Posterior cingulate gyrus (tissue), 11 donors: ENCODE results near the gene SUPT3H.
"Not testable (repeated sequence)": the region's sequence is repeated elsewhere in the genome, so short reads cannot be mapped to it uniquely, and the experiment has no call there.

Source experiments
- DNase-seq, 10 donors: peaks; one replicate each; pipeline versions ENCODE4 v3.0.0 to v3.0.0-alpha.2; 2020 to 2021; ENCODE audit warnings: mixed read lengths in 3 of 10
- intact Hi-C: fragments of 100-400 bp; cut with DNase I; formaldehyde crosslinking; loops from one replicate; pipeline ENCODE4 v1.15.1; 2023

SUPT3H gene

DNA sequence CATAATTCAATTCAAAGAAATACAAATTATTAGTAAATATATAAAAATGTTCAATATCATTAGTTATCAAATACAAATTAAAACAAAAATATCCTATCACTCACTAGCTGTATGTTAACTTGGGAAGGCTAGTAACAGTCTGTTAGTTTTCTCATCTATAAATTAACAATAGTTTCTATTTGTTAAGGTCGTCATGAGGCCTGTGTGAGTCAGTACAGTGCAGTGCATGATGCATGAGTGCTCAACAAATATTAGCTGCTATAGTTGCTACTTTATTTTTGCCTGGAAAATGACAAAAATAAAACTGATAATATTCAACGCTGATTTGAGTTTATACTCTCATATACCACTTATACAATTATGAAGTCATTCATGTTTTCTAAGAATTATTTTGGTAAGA is 451.2 kb downstream of the SUPT3H start:
- intact Hi-C loops, result no loop called here

DNA sequence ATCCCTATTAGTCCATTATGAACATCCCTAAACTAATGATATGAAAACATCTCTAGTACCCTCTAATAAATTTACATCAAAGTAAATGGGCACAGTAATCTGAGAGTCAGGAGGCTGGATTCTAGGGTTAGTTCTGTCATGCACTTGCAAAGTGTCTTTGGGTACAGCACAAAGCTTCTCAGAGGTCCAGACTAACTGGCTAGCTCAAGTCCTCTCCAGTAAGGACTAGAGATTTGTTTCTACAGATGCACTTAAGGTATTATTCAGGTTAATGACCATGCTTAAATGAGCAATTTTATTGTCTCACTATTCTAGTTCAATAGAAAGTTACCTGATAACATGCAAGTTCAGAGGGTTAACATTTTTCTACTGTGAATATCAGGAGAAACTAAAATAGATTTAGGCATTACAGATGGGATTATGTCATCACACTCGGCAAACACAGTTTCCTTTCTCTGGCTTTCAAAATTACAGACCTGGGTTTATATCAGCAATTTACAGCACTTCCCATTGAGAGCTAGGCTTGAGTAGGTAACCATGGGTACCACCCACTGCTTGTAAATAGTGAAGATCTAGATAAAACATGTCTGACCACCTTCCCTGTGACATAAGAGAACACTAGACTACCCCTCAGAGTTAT is 452.5 kb downstream of the SUPT3H start:
- DNase-seq, result no peak
- intact Hi-C loops, result no loop called here

More for the DNA sequence above, 451.2 kb downstream of the SUPT3H start:
- no peak for DNase-seq

DNA sequence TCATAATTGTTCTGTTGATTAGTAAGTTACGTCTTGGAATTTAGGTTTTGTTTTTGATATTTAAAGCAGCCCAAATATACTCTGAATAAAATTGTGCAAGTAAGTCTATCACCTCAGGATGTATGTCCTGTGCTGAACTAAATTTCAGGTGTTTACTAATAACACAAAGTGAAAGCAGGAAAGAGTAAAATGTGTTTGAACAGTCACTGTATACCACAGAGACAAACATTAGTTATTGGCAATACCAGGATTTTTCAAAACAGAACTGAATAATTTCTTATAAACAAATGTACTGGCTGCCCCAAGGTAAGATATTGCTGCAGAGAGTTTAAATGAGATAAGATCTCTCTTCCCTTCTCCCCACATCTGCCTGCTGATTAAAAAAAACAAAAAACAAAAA is 454.3 kb downstream of the SUPT3H start:
- intact Hi-C loops, result no loop called here
- no peak for DNase-seq

DNA sequence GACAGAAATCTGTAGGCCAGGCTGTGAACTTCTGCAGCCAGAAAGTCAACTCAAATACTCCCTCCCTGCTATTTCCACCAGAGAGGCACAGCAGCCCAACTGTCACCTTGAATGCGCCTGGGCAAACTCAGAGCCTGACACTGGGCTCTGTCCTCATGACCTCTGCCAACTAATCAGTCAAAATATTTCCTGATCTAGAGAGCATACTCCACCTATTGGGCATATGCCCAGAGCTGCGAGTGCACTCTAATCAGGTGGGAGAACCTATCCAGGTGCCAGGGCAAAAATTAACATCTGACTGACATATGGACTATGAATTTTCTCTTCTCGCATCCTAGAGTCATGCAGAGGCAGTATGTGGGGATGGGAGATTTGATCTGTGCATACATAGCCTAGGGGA is 455.9 kb downstream of the SUPT3H start:
- no peak for DNase-seq
- intact Hi-C loops, result no loop called here

DNA sequence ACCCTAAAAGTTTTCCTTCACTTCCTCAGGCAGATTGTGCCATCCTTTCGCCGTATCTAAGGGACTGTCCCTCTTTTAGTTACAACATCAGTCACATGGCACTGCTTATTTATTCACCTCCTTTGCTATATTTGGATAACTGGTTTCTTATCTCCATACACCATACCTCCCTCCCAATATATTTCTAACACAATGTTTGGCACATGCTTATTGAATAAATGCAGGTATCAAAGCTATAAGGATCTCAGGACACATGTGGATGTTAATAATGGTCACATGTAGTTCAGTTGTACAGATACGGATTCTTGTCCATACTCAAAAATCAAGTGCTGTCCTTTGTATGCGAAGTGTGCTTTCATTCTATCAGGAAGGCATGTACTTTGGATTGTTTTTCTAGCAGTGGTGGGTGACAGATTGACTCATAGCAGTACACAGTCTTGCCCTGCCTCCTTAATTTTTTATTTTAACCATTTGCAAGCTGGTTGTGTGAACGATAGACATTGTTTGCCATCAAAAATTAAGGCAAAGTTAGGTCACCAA is 456.7 kb downstream of the SUPT3H start:
- intact Hi-C loops, result no loop called here

DNA sequence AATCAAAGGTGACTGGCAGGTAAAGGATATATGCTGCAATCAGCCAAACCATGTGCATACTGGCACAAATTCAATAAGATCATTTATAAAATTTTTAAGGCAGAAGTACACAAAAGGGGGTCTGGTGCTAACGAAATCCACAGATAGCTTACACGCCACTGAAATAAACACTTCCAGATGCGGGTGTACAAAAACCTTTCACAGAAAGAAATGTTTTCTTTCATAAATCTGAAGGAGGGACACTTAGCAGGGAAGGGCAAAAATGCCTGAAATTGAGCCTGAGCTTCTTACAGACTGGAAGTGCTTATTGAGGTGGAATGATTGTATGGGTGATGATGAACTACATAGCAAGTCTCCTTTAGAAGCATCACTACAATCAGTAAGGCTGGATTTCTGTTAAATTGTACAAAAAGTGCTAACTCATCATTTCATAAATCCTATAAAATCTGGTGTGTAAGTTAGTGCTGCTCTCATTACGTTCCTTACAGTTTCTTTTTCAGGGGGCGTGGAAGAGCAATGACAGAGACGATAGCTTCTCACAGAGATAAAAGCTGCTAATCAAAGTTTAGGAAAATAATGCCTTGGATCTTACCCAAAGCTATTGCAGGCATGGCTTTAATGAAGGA is 458.9 kb downstream of the SUPT3H start:
- DNase-seq, result no peak
- intact Hi-C loops, result no loop called here

More for the DNA sequence above, 456.7 kb downstream of the SUPT3H start:
- no peak for DNase-seq

DNA sequence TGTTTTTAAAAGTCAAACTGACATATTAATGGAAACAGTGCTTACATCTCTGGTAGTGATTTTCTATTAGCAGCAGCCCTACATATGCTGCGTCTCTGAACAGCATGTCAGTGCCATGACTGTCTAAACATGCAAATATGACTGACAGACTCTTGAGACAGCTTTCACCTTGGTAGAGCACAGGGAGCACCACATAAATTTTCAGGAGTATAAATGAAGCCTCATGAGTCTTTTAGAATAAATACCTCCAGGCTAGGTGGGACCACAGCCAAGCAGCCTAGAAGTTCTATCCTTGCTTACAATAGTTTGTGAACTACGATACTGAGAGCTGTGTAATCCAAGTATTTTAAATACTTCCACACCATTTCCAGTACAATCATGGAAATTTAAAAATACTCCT is 460.3 kb downstream of the SUPT3H start:
- no peak for DNase-seq

DNA sequence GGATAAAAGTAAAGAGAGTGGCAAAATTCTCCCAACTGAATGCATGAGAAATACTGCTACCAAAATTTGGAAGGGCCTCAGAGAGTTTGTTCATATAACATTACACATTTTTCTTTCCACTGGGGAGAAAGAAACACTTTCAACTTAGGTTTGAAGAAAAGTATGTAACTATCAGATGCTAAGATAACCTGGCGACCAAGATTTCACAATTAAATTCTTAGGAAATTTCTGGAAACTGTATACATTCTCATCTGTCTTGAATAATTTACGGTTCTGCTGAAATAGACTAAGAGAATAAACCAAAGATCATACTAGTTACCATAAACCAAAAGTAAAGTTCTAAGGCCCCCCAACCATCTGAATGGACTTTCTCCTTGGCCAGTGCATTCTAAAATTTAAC is 462.6 kb downstream of the SUPT3H start:
- DNase-seq, result no peak
- intact Hi-C loops, result no loop called here

More for the DNA sequence above, 460.3 kb downstream of the SUPT3H start:
- intact Hi-C loops, result no loop called here

DNA sequence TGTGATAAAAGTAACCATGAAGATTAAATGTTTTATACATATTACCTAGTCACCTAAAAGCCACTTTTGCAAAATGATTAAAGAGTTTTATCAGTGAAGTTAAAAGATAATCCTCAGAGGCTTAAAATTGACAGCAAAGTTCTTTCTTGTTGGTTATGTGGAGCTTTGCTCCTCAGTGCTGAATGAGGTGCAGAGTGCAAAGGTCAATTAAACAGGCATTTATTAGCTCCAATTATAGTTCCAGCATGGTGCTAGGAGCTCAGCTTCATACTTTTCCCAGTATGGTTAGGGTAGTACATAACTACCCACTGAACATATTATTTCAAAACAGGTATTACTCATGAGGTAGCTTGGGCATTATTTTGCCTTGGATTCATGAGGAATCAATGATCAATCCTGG is 463.6 kb downstream of the SUPT3H start:
- no peak for DNase-seq
- intact Hi-C loops, result no loop called here

DNA sequence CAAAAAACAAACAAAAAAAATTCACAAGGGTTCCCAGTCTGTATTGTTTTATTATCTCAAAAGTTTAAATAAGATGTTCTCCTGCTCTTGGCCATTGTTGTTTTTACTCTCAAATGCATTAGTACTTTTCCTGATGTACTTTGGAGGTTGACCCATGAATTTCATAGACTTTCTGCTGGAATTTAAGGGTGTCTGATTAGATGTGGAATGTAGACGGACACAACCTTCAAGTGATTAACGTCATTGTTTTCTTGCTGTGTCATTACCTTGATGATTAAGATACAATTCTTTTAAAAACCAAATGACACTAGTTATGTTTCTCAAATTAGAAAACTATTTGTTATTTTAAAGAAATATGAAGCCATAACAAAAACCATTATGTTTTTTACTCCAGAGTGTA is 471.0 kb downstream of the SUPT3H start:
- DNase-seq, result no peak
- intact Hi-C loops, result no loop called here

DNA sequence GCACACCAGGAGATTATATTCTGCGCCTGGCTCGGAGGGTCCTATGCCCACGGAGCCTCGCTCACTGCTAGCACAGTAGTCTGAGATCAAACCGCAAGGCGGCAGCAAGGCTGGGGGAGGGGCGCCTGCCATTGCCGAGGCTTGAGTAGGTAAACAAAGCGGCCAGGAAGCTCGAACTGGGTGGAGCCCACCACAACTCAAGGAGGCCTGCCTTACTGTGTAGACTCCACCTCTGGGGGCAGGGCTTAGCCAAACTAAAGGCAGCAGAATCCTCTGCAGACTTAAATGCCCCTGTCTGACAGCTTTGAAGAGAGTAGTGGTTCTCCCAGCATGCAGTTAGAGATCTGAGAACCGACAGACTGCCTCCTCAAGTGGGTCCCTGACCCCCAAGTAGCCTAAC is 477.4 kb downstream of the SUPT3H start:
- intact Hi-C loops, DNase-seq: not testable (repeated sequence)

DNA sequence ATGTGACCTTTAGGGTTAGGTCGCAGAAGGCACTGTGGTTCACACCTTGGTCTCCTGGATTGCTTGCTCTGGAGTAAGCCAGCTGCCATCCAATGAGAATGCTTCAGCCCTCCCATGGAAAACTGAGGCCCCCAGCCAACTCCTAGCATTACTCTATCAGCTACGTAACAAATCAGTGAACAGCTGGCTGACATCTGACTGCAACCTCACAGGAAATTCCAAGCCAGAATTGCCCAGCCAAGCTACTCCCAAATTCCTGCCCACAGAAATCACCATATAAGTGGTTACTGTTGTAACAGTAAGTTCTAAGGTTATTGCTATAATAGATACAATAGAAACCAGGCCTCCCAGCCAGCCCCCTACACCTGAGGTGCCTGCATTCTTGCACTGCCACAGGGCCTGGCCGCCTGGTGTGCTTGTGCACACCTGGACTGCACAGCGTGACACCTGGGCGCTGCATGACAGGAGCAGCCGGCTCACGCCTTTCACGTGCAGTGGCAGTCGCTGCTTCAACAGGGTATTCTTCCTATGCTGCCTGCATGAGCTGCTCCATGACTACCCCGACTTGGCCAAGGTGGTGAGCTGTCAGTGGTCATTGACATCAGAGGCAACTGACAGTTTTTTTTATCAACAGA is 479.3 kb downstream of the SUPT3H start:
- intact Hi-C loops, result no loop called here
- peak in 2 of 10 donors; percentile 41 to 76 for DNase-seq

DNA sequence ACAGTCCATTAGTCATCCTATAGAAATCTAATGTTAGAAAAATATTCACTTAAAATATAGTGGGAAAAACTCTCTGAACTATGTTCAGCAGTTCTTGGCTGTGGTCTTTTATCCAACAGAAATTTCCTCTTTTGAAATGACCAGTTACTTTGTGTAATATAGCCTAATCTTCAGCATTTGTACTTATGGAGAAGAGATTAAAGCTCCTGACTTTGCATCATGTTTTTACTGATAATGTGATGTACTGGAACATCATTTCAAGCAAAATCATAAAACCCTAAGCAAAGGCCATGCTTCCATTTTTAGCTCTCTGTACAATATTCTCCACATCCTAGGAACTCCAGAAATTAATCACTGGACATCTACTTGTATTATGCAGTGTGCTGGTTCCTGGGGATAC is 480.4 kb downstream of the SUPT3H start:
- intact Hi-C loops, result no loop called here
- no peak for DNase-seq

DNA sequence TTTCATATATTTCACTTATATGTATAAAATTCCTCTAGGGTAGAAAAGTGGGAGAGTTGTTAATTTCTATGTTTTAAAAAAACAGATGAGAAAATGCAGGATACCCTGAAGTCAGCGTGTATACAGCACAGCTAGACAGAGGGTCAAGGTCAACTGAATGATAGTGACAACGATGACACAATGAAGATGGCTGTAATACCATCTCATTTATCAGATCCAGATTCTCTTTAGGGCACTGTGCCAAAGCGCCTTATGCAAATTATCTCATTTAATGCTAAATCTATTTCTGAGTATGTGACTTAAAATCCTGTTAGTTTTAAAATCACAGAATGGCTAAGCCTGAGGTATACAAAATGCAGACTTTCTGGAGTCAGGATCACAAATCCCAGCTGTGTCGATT is 481.0 kb downstream of the SUPT3H start:
- intact Hi-C loops, result no loop called here
- DNase-seq, result no peak

DNA sequence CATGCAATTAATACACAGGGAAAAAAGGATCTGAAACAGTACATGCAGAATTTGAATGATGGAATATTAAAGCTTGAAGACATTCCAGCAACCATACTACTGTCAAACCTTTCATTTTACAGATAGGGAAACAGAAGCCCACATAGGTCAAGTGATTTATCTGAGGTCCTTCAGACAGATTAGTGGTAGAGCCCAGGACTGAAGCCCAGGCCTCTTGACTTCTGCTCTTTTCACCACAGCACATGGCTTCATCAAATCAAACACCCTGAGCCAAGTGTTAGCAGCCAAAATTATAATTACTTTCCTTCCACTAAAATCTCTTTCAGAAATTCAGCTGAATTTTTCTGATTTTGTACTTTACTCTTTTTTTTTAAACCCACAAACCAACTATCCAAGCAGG is 485.2 kb downstream of the SUPT3H start:
- intact Hi-C loops, result no loop called here
- no peak for DNase-seq

DNA sequence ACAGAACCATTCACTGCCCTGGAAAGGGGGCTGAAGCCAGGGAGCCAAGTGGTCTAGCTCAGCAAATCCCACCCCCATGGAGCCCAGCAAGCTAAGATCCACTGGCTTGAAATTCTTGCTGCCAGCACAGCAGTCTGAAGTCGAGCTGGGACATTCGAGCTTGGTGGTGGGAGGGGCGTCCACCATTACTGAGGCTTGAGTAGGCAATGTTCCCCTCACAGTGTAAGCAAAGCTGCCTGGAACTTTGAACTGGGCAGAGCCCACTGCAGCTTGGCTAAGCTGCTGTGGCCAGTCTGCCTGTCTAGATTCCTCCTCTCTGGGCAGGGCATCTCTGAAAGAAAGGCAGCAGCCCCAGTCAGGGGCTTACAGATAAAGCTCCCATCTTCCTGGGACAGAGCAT is 498.7 kb downstream of the SUPT3H start:
- DNase-seq, intact Hi-C loops: not testable (repeated sequence)

DNA sequence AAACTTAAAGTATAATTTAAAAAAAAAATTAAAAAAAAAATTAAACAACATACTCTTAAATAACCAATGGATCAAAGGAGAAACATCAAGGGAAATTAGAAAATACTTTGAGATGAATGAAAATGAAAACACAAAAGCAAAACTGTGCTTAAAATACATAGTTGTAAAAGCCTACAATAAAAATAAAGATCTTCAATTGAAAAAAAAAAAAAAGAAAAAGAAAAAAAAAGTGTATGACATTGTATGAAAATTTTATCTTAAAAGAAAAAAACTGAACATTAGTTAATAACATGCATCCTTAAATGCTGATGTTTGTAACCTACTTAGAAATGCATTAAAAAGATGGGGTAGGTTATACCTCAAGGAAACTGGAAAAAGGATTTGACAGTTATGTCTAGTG is 501.1 kb downstream of the SUPT3H start:
- DNase-seq, intact Hi-C loops: not testable (repeated sequence)

DNA sequence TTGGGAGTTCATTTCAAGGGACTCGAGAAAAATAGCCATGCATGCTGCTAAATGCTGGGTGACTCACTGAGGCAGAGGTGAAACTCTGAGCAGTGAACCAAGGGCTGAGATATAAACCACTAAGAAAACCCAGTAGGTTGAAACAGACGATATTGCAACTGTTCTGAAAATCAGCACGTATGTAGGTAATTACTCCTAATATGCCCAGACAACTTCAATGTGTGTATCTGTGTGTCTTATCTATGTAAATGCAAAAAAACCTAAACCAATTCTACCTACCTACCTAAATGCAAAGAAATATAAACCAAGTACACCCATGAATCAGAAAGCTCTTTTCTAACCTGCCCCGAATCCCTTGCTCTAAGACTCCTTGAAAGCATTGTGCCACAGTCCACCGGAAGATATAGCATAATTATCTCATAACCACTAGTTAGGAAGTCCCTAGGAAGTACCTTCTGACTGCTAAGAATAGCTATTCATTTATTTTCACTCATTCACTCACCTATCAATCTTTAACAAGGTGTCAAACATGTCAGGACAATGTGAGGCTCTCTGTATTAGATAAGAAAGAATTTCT is 508.3 kb downstream of the SUPT3H start:
- intact Hi-C loops, result no loop called here
- no peak for DNase-seq

DNA sequence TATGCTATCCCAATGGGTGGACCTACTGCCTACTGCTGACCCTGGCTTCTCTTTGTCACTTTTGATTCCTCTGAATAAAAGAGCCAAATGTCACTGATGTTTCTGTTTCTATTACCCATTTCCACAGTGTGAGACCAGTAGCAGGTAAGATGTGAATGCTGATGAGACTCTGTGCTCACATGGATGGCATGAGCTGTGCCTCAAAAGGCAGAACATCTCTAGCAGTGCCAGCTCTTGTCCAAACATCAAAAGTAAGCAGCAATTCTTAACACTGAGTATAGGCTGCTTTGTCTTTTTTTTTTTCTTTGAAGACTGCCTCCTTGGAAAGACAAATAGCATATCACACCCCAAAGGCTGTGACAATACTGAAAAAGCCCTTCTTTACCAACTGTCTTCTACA is 508.8 kb downstream of the SUPT3H start:
- intact Hi-C loops, result no loop called here
- no peak for DNase-seq

DNA sequence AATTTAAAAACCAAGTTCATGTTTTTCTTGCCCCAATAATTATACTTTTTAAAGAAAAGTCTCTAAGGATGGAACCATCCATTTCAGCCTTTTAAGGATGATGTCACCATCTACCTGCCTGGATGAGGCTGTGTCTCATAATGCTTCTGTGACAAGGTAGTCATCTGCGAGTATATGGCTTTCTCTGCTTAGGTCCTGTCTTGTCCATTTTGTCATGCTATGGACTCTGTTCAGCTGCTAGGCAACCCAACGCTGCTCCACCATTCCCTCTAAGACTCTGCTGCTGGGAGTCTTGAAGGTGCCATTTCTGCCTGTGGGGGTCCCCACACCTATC is 509.4 kb downstream of the SUPT3H start:
- intact Hi-C loops, result no loop called here
- no peak for DNase-seq

DNA sequence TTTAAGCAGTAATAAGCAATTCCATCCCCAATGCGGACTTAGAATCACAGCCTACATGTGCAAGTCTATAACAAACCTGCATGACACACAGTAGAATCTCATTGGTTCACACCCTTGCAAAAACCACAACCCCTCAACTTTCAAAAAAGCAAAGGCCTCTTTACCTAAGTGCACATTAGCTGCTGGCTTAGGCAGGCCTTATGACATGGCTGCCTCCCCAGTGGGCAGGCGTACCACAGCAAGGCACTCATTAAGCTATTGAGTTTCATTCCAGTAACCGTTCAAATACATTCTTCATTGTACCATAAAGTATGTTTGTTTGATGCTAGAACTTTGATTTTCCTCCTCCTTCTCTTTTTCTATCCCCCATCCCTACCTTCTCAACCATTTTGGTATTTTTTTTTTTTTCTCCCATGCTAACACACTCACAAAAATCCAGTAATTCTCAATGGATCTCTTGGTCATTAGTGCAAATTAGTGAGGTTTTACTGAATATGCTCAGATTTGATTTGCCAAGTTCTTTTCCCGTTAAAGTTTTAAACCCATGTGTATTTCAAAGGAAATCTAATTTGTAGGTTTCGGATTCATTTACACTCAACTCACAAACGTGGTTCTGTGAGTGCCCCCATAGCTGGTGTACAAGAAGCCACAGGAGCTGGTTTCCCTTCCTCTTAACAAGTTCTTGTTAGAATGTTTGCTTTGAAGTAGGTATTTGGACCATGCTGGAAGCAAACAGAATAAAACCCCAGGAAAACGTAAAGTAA is 510.0 kb downstream of the SUPT3H start:
- no peak for DNase-seq
- intact Hi-C loops, result no loop called here
